ENCODE data around the gene GTPBP4. TPM values are rescaled to one million over a fixed set of nuclear protein-coding genes. Genes with fewer than 3 reads are reported as not detected.

Gene GTPBP4
- total RNA-seq: 36.8 TPM

- peak; percentile 98 for DNase-seq
Observed at GRCh38 chr10:987870-988666, at the start of gene GTPBP4. Gene GTPBP4, plus strand, starts transcription at chr10:988434. Its CDS starts 46 bp downstream, at chr10:988480.

GRCh38 chr10:938941-939678 lies 49.1 kb upstream of the GTPBP4 start:
- peak; percentile 5 for DNase-seq

GRCh38 chr10:943334-944033 lies 44.8 kb upstream of the GTPBP4 start:
- no peak for DNase-seq

DNA sequence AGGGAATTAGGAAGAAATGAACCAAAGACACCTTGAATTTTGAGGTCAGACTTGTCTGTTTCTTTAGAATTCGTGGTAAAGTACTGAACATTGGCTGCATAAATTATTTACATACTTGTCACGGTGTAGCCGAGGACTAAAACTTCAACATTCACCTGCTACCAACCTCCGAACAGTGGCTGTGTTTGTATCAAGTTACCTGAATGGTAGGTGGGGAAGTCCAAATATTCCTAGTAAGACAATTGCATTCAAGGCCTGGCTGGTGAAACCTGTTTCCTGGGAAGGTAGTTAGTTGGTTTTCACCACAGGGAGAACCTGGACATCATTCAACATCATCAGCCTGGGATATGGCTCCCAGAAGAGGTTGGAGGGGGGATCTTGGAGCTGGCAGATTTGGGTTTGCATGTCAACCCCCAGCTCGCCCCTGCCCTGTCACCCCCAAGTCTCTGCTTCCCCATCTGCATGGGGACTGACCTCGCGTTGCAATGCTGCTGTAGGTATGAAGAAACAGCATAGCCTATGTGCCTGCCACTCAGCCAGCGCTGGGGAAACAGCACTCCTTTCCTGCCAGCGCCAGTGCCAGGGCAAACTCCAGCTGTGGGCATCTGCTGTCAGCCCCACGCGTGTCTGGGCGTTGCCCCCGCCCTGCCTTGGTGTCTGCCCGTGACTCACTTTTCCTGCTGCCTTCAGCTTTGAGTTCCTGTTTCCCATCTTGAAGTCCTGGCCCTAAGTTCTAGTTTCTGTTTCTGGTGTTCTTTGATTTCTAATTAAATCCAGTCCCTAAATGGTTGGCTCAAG lies 44.0 kb upstream of the GTPBP4 start:
- DNase-seq: peak; percentile 17

- DNase-seq: no peak
Observed at GRCh38 chr10:945778-946177, 42.5 kb upstream of the GTPBP4 start.

GRCh38 chr10:947051-947450 lies 41.2 kb upstream of the GTPBP4 start:
- DNase-seq: no peak

DNA sequence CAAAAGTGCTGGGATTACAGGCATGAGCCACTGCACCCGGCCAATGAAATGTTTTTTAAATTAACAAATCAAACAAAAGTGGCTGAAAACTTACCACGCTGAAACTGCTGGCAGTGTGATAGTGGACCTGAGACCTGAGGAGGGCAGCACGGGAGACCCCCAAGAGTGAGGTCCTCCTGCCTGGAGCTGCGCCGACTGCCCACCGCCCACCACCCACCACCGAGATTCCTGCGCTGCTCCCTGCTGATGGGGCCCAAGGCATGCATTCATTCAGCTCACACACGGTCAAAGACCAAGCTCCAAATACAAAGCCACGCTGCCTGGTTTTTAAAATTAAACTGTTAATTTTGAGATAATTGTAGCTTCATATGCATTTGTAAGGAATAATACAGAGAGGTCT lies 40.4 kb upstream of the GTPBP4 start:
- DNase-seq: no peak

DNA sequence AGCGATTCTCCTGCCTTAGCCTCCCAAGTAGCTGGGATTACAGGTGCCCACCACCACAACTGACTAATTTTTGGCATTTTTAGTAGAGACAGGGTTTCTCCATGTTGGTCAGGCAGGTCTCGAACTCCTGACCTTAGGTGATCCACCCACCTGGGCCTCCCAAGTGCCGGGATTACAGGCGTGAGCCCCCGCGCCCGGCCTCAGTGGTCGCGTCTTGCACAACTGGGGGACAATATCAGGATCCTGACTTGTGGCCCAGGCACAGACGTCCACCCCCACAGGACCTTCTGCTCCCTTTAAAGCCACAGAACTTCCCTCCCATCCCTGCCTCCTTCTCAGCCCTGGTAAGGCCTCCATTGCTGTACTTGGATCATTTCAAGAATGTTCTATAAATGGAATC lies 39.9 kb upstream of the GTPBP4 start:
- no peak for DNase-seq

DNA sequence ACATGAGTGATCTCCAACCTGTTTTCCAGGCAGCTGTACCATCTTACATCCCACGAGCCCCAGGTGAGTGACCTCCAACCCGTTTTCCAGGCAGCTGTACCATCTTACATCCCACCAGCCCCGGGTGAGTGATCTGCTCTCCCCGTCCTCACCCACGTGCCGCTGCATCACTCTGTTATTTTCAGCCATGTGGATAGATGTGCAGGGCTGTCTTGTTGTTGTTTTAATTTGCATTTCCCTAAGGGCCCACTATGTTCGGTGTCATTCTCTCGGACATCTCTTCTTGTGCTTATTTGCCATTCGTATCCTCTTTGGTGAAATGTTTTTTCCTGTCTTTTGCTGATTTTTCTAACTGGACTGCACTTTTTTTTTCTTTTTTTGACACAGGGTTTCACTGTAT lies 38.8 kb upstream of the GTPBP4 start:
- DNase-seq: no peak

- DNase-seq: no peak
Observed at GRCh38 chr10:953836-954235, 34.4 kb upstream of the GTPBP4 start.

GRCh38 chr10:954396-954795 lies 33.8 kb upstream of the GTPBP4 start:
- DNase-seq: no peak

DNA sequence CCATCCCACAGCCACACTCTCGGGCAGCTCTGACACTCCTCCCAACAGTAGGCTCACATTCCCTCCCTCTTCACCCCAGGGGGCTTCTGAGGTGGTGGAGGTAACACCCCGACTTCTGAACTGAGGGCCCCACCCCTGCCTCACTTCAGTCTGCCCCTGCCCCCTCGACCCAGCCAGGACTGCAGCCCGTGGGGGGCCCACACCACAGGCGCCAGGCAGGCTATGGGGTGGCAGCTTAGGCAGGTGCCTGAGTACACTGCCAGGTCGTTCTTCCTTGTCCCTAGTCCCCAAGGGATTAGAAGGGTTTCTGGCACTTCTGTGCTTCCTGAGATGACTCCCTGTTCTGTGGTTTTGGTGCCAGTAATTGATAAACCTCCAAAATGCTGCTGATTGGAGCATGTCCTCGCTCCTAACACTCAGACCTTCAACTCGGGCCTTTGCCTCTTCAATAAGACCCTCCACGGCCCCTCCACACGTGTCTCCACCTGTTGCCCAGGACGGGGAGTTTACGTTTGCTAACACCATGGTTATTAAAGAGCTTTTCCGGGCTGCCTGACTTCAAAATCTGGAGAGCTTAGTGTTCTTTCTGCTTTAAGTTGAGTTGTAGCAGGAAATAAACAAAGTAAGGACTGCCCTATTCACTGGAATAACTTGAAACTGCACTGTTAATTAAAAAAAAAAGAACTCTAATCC lies 33.0 kb upstream of the GTPBP4 start:
- DNase-seq: no peak

DNA sequence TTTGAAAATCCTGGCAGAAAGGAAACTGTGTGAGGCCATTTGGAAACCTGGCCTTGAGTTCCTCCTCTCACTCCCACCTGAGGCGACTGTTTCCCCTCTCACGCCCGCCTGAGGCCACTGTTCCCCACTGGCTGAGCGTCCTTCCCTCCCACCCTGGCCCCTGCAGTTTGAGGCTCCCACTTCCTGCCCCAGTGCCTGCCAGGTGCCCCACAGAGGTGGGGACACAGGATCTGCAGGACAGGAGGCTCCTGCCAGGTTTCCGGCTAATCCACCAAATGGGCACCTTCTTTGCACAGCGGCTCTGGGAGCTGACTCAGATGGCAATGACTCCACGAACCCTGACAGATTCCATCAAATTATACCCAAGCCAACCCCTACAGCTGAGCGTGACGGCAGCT lies 32.4 kb upstream of the GTPBP4 start:
- no peak for DNase-seq

DNA sequence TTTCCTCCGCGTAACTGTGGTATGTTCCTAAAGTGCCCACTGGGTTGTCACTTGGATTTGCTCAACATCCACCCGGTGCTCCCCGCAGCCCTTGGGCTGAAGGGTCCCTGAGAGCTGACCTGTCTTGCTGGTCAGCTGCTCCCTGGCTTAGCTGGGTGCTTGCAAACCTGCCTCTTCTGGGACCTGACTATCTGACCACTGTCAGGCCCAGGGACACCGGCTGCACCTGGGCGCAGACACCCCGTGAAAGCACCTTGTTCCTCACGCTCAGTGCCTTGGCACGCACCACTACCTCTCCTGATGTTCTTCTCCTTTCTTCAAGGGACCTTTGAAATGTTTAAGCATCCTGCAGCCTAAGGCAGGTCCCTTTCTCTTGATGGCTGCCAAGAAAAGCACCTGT lies 30.1 kb upstream of the GTPBP4 start:
- DNase-seq: no peak

DNA sequence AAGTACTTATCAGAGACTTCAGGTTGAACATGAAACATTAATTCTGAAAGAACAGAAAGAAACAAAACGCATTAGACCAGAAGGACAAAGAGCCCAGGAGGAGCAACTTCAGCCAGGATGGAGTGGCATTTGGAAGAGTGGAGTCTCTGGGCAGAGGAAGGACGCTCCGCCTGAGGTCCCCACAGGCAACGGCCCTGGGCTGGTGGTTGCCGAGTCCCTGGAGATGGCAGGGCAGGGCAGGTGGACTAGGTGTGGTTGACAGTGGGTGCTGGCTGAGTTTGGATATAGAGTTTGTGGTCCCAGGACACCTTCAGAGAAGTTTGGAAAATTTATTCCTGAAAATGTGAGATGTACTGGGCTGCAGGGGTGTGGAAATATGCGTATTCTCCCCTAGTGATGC lies 29.4 kb upstream of the GTPBP4 start:
- no peak for DNase-seq

DNA sequence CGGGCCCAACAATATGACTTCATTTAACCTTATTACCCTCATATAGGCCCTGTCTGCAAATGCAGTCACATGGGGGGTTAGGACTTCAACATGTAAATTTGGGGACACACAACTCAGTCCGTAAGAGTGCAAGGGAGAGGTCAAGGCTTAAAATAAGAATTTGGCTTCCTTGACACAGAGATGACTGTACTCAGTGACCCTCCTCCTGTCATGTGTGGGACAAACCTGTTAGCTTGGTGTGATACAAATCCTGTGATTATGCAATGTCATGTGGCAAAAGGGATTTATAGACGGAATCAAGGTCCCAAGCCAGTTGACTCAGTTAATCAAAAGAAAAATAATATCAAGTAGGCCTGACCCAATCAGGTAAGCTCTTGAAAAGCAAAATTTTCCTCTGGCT lies 25.9 kb upstream of the GTPBP4 start:
- no peak for DNase-seq

- DNase-seq: no peak
Observed at GRCh38 chr10:963186-963585, 25.0 kb upstream of the GTPBP4 start.

DNA sequence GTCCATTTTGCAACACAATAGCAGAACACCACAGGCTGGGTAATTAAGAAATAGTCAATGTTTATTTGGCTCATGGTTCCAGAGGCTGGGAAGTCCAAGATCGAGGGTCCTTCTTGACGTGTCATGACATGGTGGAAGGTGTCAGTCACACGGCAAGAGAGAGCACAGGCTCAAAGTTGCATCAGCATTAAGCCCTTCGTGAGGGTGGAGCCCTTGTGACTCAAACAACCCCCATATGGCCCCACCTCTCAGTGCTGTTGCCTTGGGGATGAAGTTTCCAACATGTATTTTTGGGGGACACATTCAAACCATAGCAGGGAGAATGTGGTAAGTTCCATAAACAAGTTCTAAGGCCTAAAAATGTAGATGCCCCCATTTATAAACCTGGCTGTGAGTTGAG lies 24.6 kb upstream of the GTPBP4 start:
- DNase-seq: no peak

GRCh38 chr10:964321-964987 lies 23.8 kb upstream of the GTPBP4 start:
- no peak for DNase-seq

- DNase-seq: no peak
Observed at GRCh38 chr10:964988-965417, 23.2 kb upstream of the GTPBP4 start.

Data from skin of body (tissue), 2 donors.